ENCODE measurements around the gene DRC7.

- TF ChIP-seq POLR2A (IDR thresholded peaks at IDR 0.05; ENCODE audit: low read depth, low read length) (no peak), POLR2AphosphoS5 (IDR thresholded peaks at IDR 0.05; ENCODE audit: low read depth, low read length) (no peak), PAX5 (IDR thresholded peaks at IDR 0.05; ENCODE audit: insufficient read depth, low read length, severe bottlenecking) (no peak), TAF1 (IDR thresholded peaks at IDR 0.05; ENCODE audit: low read depth, low read length) (no peak)
Measured at GRCh38 chr16:57675741-57676551, 18.7 kb upstream of the DRC7 start.
